Measurements from ENCODE around the gene ATG13. TPM values are rescaled to one million over a fixed set of nuclear protein-coding genes. Genes with fewer than 3 reads are reported as not detected.

The ATG13 gene
- polyA plus RNA-seq, 2 donors, result 20.0 to 26.5 TPM

GRCh38 chr11:46604796-46605195, 12.6 kb upstream of the ATG13 start:
- no peaks in the 10 kb centered on the region for H3K4me1 ChIP-seq (ENCODE audit: control insufficient read depth in 2 of 2, insufficient read depth in 2 of 2, low read length in 1 of 2)
- no peak overlapping the region for H3K4me3 ChIP-seq (ENCODE audit: low read depth in 1 of 2, low read length in 2 of 2)
- WGBS, 2 donors, result 91 to 96% methylated on average over 1 of the region's 1 CpG
- H3K36me3 ChIP-seq (ENCODE audit: control insufficient read depth in 2 of 2, insufficient read depth in 2 of 2, low read length in 1 of 2), result no peaks in the 10 kb centered on the region
- no peaks in the 10 kb centered on the region for H3K9me3 ChIP-seq (ENCODE audit: control insufficient read depth in 2 of 2, insufficient read depth in 1 of 2, low read depth in 1 of 2, low read length in 1 of 2)
- no peaks in the 10 kb centered on the region for H3K27me3 ChIP-seq (ENCODE audit: control insufficient read depth in 1 of 2, insufficient read depth in 2 of 2, low read length in 2 of 2)
- H3K27ac ChIP-seq (ENCODE audit: low read depth in 2 of 2, low read length in 1 of 2), result no peak overlapping the region

DNA sequence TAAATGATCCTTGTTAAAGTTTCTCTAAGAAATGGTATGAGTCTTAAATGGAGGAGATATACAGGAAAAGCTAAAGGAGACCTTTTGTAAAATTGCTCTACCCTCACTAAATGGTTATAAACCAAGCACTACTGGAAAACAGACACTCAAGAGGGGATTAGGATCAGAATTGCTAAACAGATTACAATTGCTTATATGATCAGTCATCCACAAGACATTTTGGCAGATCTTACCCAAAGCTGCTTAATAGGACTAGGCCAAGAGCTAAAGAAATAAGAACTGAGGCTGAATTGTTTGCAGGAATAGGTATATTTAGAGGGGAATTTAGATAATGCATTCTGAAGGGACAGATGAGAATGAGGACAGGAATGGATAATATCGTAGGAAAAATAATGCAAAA, 9.8 kb upstream of the ATG13 start:
- Histone ChIP-seq H3K4me3 (ENCODE audit: low read depth in 1 of 2, low read length in 2 of 2) (no peak overlapping the region), H3K27ac (ENCODE audit: low read depth in 2 of 2, low read length in 1 of 2) (no peak overlapping the region), H3K9me3 (ENCODE audit: control insufficient read depth in 2 of 2, insufficient read depth in 1 of 2, low read depth in 1 of 2, low read length in 1 of 2) (no peaks in the 10 kb centered on the region), H3K4me1 (ENCODE audit: control insufficient read depth in 2 of 2, insufficient read depth in 2 of 2, low read length in 1 of 2) (no peaks in the 10 kb centered on the region), H3K27me3 (ENCODE audit: control insufficient read depth in 1 of 2, insufficient read depth in 2 of 2, low read length in 2 of 2) (no peaks in the 10 kb centered on the region), H3K36me3 (ENCODE audit: control insufficient read depth in 2 of 2, insufficient read depth in 2 of 2, low read length in 1 of 2) (no peaks in the 10 kb centered on the region)
- WGBS, 2 donors, result 65 to 75% methylated on average over 1 of the region's 1 CpG

GRCh38 chr11:46609386-46609785, 8.0 kb upstream of the ATG13 start:
- 94 to 95% methylated on average over 6 of the region's 6 CpGs for WGBS, 2 donors
- Histone ChIP-seq H3K36me3 (ENCODE audit: control insufficient read depth in 2 of 2, insufficient read depth in 2 of 2, low read length in 1 of 2) (no peaks in the 10 kb centered on the region), H3K9me3 (ENCODE audit: control insufficient read depth in 2 of 2, insufficient read depth in 1 of 2, low read depth in 1 of 2, low read length in 1 of 2) (no peaks in the 10 kb centered on the region), H3K27me3 (ENCODE audit: control insufficient read depth in 1 of 2, insufficient read depth in 2 of 2, low read length in 2 of 2) (no peaks in the 10 kb centered on the region), H3K4me3 (ENCODE audit: low read depth in 1 of 2, low read length in 2 of 2) (no peak overlapping the region), H3K27ac (ENCODE audit: low read depth in 2 of 2, low read length in 1 of 2) (no peak overlapping the region), H3K4me1 (ENCODE audit: control insufficient read depth in 2 of 2, insufficient read depth in 2 of 2, low read length in 1 of 2) (no peaks in the 10 kb centered on the region)

GRCh38 chr11:46611526-46612304, 5.6 kb upstream of the ATG13 start:
- Histone ChIP-seq H3K27ac (ENCODE audit: low read depth in 2 of 2, low read length in 1 of 2) (no peak overlapping the region), H3K4me3 (ENCODE audit: low read depth in 1 of 2, low read length in 2 of 2) (no peak overlapping the region), H3K4me1 (ENCODE audit: control insufficient read depth in 2 of 2, insufficient read depth in 2 of 2, low read length in 1 of 2) (peaks cover 0 to 5% of the 10 kb centered on the region in 2 donors), H3K27me3 (ENCODE audit: control insufficient read depth in 1 of 2, insufficient read depth in 2 of 2, low read length in 2 of 2) (no peaks in the 10 kb centered on the region), H3K9me3 (ENCODE audit: control insufficient read depth in 2 of 2, insufficient read depth in 1 of 2, low read depth in 1 of 2, low read length in 1 of 2) (no peaks in the 10 kb centered on the region), H3K36me3 (ENCODE audit: control insufficient read depth in 2 of 2, insufficient read depth in 2 of 2, low read length in 1 of 2) (no peaks in the 10 kb centered on the region)
- WGBS, 2 donors, result 74 to 85% methylated on average over 5 of the region's 5 CpGs

- Histone ChIP-seq H3K36me3 (ENCODE audit: control insufficient read depth in 2 of 2, insufficient read depth in 2 of 2, low read length in 1 of 2) (no peaks in the 10 kb centered on the region), H3K9me3 (ENCODE audit: control insufficient read depth in 2 of 2, insufficient read depth in 1 of 2, low read depth in 1 of 2, low read length in 1 of 2) (no peaks in the 10 kb centered on the region), H3K27ac (ENCODE audit: low read depth in 2 of 2, low read length in 1 of 2) (no peak overlapping the region), H3K4me1 (ENCODE audit: control insufficient read depth in 2 of 2, insufficient read depth in 2 of 2, low read length in 1 of 2) (peaks cover 0 to 5% of the 10 kb centered on the region in 2 donors), H3K4me3 (ENCODE audit: low read depth in 1 of 2, low read length in 2 of 2) (no peak overlapping the region), H3K27me3 (ENCODE audit: control insufficient read depth in 1 of 2, insufficient read depth in 2 of 2, low read length in 2 of 2) (no peaks in the 10 kb centered on the region)
- 91 to 94% methylated on average over 2 of the region's 2 CpGs for WGBS, 2 donors
These were observed 5.0 kb upstream of the ATG13 start for GRCh38 chr11:46612326-46612725.

DNA sequence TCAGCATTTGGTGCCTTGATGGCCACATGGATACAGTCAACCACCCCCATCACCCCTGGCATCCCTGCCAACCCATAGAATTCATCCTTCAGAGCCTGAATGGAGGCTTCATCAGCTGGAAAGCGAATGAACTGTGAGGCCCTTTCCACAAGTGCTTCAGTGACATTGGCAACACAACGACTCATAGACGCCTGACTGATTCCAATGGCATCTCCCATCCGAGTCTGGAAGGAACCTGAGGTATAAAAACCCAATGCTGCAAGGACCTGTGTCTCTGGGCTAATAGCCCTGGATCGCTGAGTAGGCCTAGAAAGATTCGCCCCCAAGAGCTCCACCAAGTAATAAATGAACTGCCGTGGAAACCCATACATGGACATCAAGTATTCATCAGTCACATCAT, 1.6 kb upstream of the ATG13 start:
- no peak overlapping the region for H3K4me3 ChIP-seq (ENCODE audit: low read depth in 1 of 2, low read length in 2 of 2)
- 95 to 98% methylated on average over 7 of the region's 7 CpGs for WGBS, 2 donors
- no peaks in the 10 kb centered on the region for H3K9me3 ChIP-seq (ENCODE audit: control insufficient read depth in 2 of 2, insufficient read depth in 1 of 2, low read depth in 1 of 2, low read length in 1 of 2)
- peak overlapping the region in 1 of 2 donors; percentile 36 for H3K27ac ChIP-seq (ENCODE audit: low read depth in 2 of 2, low read length in 1 of 2)
- peaks cover 0 to 10% of the 10 kb centered on the region in 2 donors for H3K4me1 ChIP-seq (ENCODE audit: control insufficient read depth in 2 of 2, insufficient read depth in 2 of 2, low read length in 1 of 2)
- H3K27me3 ChIP-seq (ENCODE audit: control insufficient read depth in 1 of 2, insufficient read depth in 2 of 2, low read length in 2 of 2), result no peaks in the 10 kb centered on the region
- no peaks in the 10 kb centered on the region for H3K36me3 ChIP-seq (ENCODE audit: control insufficient read depth in 2 of 2, insufficient read depth in 2 of 2, low read length in 1 of 2)

- peaks cover 0 to 10% of the 10 kb centered on the region in 2 donors for H3K4me1 ChIP-seq (ENCODE audit: control insufficient read depth in 2 of 2, insufficient read depth in 2 of 2, low read length in 1 of 2)
- no peaks in the 10 kb centered on the region for H3K9me3 ChIP-seq (ENCODE audit: control insufficient read depth in 2 of 2, insufficient read depth in 1 of 2, low read depth in 1 of 2, low read length in 1 of 2)
- H3K36me3 ChIP-seq (ENCODE audit: control insufficient read depth in 2 of 2, insufficient read depth in 2 of 2, low read length in 1 of 2), result no peaks in the 10 kb centered on the region
- H3K27me3 ChIP-seq (ENCODE audit: control insufficient read depth in 1 of 2, insufficient read depth in 2 of 2, low read length in 2 of 2), result no peaks in the 10 kb centered on the region
- WGBS, 2 donors, result 1 to 2% methylated on average over 14 to 15 of the region's 15 CpGs
- H3K4me3 ChIP-seq (ENCODE audit: low read depth in 1 of 2, low read length in 2 of 2), result peak overlapping the region; percentile 80 to 99
- peak overlapping the region; percentile 98 to 99 for H3K27ac ChIP-seq (ENCODE audit: low read depth in 2 of 2, low read length in 1 of 2)
These were observed 711 bp upstream of the ATG13 start for GRCh38 chr11:46616551-46617133.

DNA sequence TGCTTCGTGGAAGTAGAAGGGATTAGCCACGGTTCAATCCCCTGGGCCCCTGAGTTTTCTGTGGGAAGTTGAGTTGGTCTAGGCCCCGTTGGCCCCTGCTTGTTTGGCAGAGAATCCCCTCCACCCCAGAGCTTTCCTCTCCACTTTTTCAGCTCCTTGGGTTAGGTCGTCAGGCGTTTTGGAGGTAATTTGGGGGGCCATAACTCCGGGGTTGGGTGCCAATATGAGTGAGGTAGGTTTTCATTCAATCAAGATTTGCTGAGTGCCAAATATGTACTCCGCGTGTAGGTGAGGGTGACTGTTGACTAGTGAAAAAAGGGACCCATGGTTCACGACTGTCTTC, 590 bp downstream of the ATG13 start:
- 1 to 2% methylated on average over 9 of the region's 9 CpGs for WGBS, 2 donors
- Histone ChIP-seq H3K4me1 (ENCODE audit: control insufficient read depth in 2 of 2, insufficient read depth in 2 of 2, low read length in 1 of 2) (peaks cover 0 to 10% of the 10 kb centered on the region in 2 donors), H3K27me3 (ENCODE audit: control insufficient read depth in 1 of 2, insufficient read depth in 2 of 2, low read length in 2 of 2) (no peaks in the 10 kb centered on the region), H3K4me3 (ENCODE audit: low read depth in 1 of 2, low read length in 2 of 2) (peak overlapping the region; percentile 80 to 99), H3K9me3 (ENCODE audit: control insufficient read depth in 2 of 2, insufficient read depth in 1 of 2, low read depth in 1 of 2, low read length in 1 of 2) (no peaks in the 10 kb centered on the region), H3K27ac (ENCODE audit: low read depth in 2 of 2, low read length in 1 of 2) (peak overlapping the region; percentile 98 to 99), H3K36me3 (ENCODE audit: control insufficient read depth in 2 of 2, insufficient read depth in 2 of 2, low read length in 1 of 2) (no peaks in the 10 kb centered on the region)

DNA sequence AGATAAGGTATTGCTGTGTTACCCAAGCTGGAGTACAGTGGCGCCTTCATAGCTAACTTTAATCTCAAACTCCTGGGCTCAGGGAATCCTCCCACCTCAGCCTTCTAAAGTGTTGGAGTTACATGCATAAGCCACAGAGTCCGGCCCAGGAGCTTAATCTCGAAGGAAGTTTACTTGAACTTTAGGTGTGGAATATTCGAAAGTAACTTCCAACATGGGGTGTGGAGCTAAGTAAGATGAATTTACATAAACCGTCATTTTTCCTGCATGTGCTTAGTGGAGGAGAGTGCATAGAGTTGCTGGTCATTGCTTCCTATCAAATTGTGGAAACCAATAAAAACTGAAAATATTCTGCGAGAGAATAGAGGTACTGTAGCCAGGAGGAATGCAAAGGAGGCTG, 1.5 kb downstream of the ATG13 start:
- Histone ChIP-seq H3K27me3 (ENCODE audit: control insufficient read depth in 1 of 2, insufficient read depth in 2 of 2, low read length in 2 of 2) (no peaks in the 10 kb centered on the region), H3K36me3 (ENCODE audit: control insufficient read depth in 2 of 2, insufficient read depth in 2 of 2, low read length in 1 of 2) (no peaks in the 10 kb centered on the region), H3K4me3 (ENCODE audit: low read depth in 1 of 2, low read length in 2 of 2) (peak overlapping the region in 1 of 2 donors; percentile 80), H3K9me3 (ENCODE audit: control insufficient read depth in 2 of 2, insufficient read depth in 1 of 2, low read depth in 1 of 2, low read length in 1 of 2) (no peaks in the 10 kb centered on the region), H3K27ac (ENCODE audit: low read depth in 2 of 2, low read length in 1 of 2) (no peak overlapping the region), H3K4me1 (ENCODE audit: control insufficient read depth in 2 of 2, insufficient read depth in 2 of 2, low read length in 1 of 2) (peaks cover 0 to 10% of the 10 kb centered on the region in 2 donors)
- 56 to 68% methylated on average over 6 of the region's 6 CpGs for WGBS, 2 donors

DNA sequence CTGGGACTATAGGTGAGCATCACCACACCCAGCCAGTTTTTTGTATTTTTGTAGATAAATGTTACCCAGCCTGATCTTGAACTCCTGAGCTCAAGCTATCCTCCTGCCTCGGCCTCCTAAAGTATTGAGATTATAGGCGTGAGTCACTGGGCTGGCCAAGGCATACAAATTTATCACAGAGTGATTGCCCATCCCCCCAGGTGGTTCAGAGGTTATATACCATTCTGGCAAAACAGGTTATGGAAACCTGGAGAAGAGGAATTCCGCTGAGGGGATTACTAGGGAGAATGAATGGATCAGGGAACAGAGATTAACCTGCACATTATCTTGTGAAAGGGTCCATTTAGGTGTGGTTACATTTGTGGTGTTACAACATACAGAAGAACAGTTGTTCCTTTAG, 8.1 kb downstream of the ATG13 start:
- WGBS, 2 donors, result 66 to 78% methylated on average over 3 of the region's 3 CpGs
- H3K4me1 ChIP-seq (ENCODE audit: control insufficient read depth in 2 of 2, insufficient read depth in 2 of 2, low read length in 1 of 2), result no peaks in the 10 kb centered on the region
- no peaks in the 10 kb centered on the region for H3K27me3 ChIP-seq (ENCODE audit: control insufficient read depth in 1 of 2, insufficient read depth in 2 of 2, low read length in 2 of 2)
- peaks cover 0 to 4% of the 10 kb centered on the region in 2 donors for H3K36me3 ChIP-seq (ENCODE audit: control insufficient read depth in 2 of 2, insufficient read depth in 2 of 2, low read length in 1 of 2)
- H3K9me3 ChIP-seq (ENCODE audit: control insufficient read depth in 2 of 2, insufficient read depth in 1 of 2, low read depth in 1 of 2, low read length in 1 of 2), result no peaks in the 10 kb centered on the region
- H3K27ac ChIP-seq (ENCODE audit: low read depth in 2 of 2, low read length in 1 of 2), result no peak overlapping the region
- no peak overlapping the region for H3K4me3 ChIP-seq (ENCODE audit: low read depth in 1 of 2, low read length in 2 of 2)

Measured in esophagus (tissue), 2 donors.